ENCODE measurements around the gene STAG2.

- TF ChIP-seq, protein P1, sequence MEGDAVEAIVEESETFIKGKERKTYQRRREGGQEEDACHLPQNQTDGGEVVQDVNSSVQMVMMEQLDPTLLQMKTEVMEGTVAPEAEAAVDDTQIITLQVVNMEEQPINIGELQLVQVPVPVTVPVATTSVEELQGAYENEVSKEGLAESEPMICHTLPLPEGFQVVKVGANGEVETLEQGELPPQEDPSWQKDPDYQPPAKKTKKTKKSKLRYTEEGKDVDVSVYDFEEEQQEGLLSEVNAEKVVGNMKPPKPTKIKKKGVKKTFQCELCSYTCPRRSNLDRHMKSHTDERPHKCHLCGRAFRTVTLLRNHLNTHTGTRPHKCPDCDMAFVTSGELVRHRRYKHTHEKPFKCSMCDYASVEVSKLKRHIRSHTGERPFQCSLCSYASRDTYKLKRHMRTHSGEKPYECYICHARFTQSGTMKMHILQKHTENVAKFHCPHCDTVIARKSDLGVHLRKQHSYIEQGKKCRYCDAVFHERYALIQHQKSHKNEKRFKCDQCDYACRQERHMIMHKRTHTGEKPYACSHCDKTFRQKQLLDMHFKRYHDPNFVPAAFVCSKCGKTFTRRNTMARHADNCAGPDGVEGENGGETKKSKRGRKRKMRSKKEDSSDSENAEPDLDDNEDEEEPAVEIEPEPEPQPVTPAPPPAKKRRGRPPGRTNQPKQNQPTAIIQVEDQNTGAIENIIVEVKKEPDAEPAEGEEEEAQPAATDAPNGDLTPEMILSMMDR (IDR thresholded peaks at IDR 0.05) = no peak
- no peak for TF ChIP-seq POLR2AphosphoS5 (IDR thresholded peaks at IDR 0.05)
Measured at GRCh38 chrX:123990169-123990568, 28.7 kb downstream of the STAG2 start.

Data from breast epithelium (tissue), 3 donors.